Measurements from ENCODE around the gene C1orf167. TPM values are rescaled to one million over a fixed set of nuclear protein-coding genes. Genes with fewer than 3 reads are reported as not detected.

Gene C1orf167
- total RNA-seq, 1 experiment from 2014 or later: not detected

DNA sequence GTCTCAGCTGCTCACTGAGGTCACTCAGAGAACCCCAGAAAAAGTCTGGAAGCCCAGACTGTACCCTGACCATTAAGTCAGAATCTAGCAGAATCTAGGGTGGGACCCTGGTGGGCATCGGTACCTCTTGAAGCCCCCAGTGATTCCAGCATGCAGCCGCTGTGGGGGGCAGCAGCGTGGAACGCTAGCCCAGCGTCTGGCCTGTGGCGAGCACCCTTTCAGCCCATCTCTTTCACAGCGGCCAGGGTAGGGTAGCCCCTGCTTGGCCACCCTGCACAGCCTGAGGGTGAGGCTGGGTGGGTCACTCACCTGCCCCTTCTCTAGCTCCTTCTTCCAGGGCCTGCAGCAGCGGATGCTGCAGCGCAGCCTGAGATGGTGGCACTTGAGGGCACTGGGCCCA lies 16.3 kb downstream of the C1orf167 start:
- TF ChIP-seq, protein P1, sequence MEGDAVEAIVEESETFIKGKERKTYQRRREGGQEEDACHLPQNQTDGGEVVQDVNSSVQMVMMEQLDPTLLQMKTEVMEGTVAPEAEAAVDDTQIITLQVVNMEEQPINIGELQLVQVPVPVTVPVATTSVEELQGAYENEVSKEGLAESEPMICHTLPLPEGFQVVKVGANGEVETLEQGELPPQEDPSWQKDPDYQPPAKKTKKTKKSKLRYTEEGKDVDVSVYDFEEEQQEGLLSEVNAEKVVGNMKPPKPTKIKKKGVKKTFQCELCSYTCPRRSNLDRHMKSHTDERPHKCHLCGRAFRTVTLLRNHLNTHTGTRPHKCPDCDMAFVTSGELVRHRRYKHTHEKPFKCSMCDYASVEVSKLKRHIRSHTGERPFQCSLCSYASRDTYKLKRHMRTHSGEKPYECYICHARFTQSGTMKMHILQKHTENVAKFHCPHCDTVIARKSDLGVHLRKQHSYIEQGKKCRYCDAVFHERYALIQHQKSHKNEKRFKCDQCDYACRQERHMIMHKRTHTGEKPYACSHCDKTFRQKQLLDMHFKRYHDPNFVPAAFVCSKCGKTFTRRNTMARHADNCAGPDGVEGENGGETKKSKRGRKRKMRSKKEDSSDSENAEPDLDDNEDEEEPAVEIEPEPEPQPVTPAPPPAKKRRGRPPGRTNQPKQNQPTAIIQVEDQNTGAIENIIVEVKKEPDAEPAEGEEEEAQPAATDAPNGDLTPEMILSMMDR (IDR thresholded peaks at IDR 0.05; ENCODE audit: unreplicated experiment): no peak
- H3K36me3 Mint-ChIP-seq (ENCODE audit: insufficient read depth, unreplicated experiment): no peaks in the 10 kb centered on the region
- H3K4me1 Mint-ChIP-seq (ENCODE audit: insufficient read depth, unreplicated experiment): no peaks in the 10 kb centered on the region
- no peak overlapping the region for H3K27ac Mint-ChIP-seq (ENCODE audit: low read depth, unreplicated experiment)
- intact Hi-C loops (cut with micrococcal nuclease): no loop called here
- BruUV-seq (replicated peaks): no TSS peak
- H3K27me3 Mint-ChIP-seq (ENCODE audit: insufficient read depth, unreplicated experiment): no peaks in the 10 kb centered on the region
- POLR2A ChIA-PET: no interaction called here
- H3K4me3 Mint-ChIP-seq (ENCODE audit: unreplicated experiment): no peak overlapping the region
- no peak for DNase-seq (ENCODE audit: unreplicated experiment)
- H3K9me3 Mint-ChIP-seq (ENCODE audit: unreplicated experiment): no peaks in the 10 kb centered on the region
- CTCF ChIA-PET: interaction anchor here (0.6 kb wide), 1 partner anchor 14 kb away, joined by 4 read pairs; no protein-coding TSS in a partner anchor

DNA sequence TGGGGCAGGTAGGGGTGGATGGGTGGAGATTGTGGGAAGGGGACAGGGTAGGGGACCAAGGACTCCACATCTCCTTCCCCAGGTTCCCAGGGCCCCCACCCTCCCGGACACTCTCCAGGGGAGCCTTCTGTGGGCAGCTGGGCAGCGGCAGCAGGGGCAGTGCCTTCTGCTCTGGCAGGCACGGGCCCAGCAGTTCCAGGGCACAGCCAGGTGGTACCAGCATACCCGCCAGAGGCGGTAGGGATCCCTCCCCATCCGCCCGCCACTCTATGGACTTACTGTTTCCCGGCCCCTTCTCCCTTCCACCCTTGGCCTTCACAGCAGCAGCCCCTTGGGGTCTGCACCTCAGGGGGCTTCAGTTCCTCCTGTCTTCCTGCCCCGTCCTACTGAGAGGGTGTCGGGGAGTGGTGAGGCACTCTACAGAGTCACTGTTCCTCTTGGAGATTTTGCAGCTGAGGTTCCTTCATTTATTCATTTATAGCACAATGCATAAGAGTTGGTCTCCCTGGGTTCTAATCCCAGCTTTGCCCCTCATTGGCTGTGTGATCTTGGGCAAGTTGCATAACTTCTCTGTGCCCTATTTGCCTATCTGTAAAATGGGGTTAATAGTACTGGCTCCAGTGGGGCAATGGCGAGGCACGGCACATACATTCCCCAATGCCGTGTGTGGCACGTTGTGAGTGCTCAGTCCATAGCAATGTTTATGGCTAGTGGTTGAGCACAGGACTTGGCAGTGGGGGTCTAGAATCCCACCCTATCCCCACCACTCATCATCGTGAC lies 17.0 kb downstream of the C1orf167 start:
- Mint-ChIP-seq H3K36me3 (ENCODE audit: insufficient read depth, unreplicated experiment) (no peaks in the 10 kb centered on the region), H3K9me3 (ENCODE audit: unreplicated experiment) (no peaks in the 10 kb centered on the region), H3K27ac (ENCODE audit: low read depth, unreplicated experiment) (no peak overlapping the region), H3K27me3 (ENCODE audit: insufficient read depth, unreplicated experiment) (no peaks in the 10 kb centered on the region), H3K4me3 (ENCODE audit: unreplicated experiment) (no peak overlapping the region), H3K4me1 (ENCODE audit: insufficient read depth, unreplicated experiment) (no peaks in the 10 kb centered on the region)
- ChIA-PET CTCF (interaction anchor here (1.0 kb wide), 1 partner anchor 537 kb away, joined by 3 read pairs; no protein-coding TSS in a partner anchor), POLR2A (no interaction called here)
- no peak for DNase-seq (ENCODE audit: unreplicated experiment)
- TF ChIP-seq, protein P1 (IDR thresholded peaks at IDR 0.05; ENCODE audit: unreplicated experiment): no peak
- no TSS peak for BruUV-seq (replicated peaks)
- intact Hi-C loops (cut with micrococcal nuclease): no loop called here

DNA sequence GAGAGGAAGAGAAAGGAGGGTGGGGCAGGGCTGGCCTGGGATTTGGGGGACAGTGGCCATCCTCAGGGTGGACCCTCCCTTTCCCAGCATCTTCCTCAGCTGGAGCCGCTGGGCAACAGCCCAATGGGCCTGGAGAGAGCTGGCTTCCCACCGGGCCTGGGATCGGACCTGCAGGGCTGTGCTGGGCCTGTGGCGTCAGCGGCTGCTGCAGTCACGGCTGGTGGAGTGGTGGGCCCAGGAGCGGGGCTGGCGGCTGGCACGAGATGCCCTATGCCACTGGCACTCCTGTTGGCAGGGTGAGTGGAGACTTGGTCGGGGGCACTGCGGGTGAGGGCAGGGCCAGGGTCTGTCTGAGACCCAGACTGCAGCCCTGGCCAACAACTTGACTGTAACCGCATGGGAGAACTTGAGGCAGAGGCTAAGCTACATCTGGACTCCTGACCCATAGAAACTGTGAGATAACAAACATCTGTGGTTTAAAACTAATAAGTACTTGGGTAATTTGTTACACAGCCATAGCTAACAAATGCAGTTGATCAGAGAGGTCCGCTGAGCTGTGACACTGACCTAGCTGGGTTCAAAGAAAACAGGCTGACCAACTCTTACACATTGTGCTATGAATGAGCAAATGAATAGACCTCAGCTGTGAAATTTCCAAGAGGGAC lies 17.9 kb downstream of the C1orf167 start:
- H3K27me3 Mint-ChIP-seq (ENCODE audit: insufficient read depth, unreplicated experiment): no peaks in the 10 kb centered on the region
- intact Hi-C loops (cut with micrococcal nuclease): no loop called here
- H3K27ac Mint-ChIP-seq (ENCODE audit: low read depth, unreplicated experiment): no peak overlapping the region
- H3K4me3 Mint-ChIP-seq (ENCODE audit: unreplicated experiment): no peak overlapping the region
- ChIA-PET POLR2A (no interaction called here), CTCF (interaction anchor here (1.0 kb wide), 1 partner anchor 538 kb away, joined by 3 read pairs; no protein-coding TSS in a partner anchor)
- no peaks in the 10 kb centered on the region for H3K9me3 Mint-ChIP-seq (ENCODE audit: unreplicated experiment)
- no peak for DNase-seq (ENCODE audit: unreplicated experiment)
- H3K36me3 Mint-ChIP-seq (ENCODE audit: insufficient read depth, unreplicated experiment): no peaks in the 10 kb centered on the region
- TF ChIP-seq, protein P1 (IDR thresholded peaks at IDR 0.05; ENCODE audit: unreplicated experiment): no peak
- no peaks in the 10 kb centered on the region for H3K4me1 Mint-ChIP-seq (ENCODE audit: insufficient read depth, unreplicated experiment)
- no TSS peak for BruUV-seq (replicated peaks)

DNA sequence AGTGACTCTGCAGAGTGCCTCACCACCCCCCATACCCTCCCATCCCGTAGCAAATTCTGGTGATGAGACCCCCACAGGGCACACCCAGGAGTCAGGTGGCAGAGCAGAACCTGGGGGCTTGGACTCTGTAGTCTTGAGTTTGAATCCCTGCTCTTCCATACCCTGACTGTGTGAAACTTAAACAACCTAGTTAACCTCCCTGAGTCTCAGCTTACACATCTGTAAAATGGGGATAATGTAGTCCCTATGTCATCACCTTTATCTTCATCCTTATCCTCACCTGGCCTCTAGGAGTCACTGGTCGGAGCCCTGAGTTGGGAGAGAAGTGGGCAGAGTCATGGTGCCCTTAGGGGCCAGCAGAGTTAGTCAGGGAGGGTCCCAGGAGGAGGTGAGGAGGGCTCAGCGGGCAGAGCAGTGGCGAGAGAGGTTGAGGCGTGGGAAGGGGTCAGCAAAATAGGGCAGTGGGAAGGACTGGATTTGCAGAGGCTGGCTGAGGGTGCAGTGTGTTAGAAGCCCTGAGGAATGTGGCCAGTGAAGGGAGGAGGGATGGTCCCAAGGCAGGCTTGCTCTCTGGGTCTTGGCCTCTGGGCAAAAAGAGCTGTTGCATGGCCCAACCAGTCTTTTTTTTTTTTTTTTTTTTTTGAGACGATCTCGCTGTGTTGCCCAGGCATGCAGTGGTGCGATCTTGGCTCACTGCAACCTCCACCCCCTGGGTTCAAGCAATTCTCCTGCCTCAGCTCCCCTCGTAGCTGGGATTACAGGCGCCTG lies 18.6 kb downstream of the C1orf167 start:
- peak overlapping the region; percentile 4 for H3K27ac Mint-ChIP-seq (ENCODE audit: low read depth, unreplicated experiment)
- no peak for DNase-seq (ENCODE audit: unreplicated experiment)
- H3K9me3 Mint-ChIP-seq (ENCODE audit: unreplicated experiment): no peaks in the 10 kb centered on the region
- intact Hi-C loops (cut with micrococcal nuclease): no loop called here
- H3K27me3 Mint-ChIP-seq (ENCODE audit: insufficient read depth, unreplicated experiment): no peaks in the 10 kb centered on the region
- no peaks in the 10 kb centered on the region for H3K36me3 Mint-ChIP-seq (ENCODE audit: insufficient read depth, unreplicated experiment)
- BruUV-seq (replicated peaks): no TSS peak
- POLR2A ChIA-PET: interaction anchor here (1.2 kb wide), 1 partner anchor 10 kb away, joined by 3 read pairs; no protein-coding TSS in a partner anchor
- CTCF ChIA-PET: interaction anchor here (1.0 kb wide), 1 partner anchor 539 kb away, joined by 3 read pairs; no protein-coding TSS in a partner anchor
- no peaks in the 10 kb centered on the region for H3K4me1 Mint-ChIP-seq (ENCODE audit: insufficient read depth, unreplicated experiment)
- no peak overlapping the region for H3K4me3 Mint-ChIP-seq (ENCODE audit: unreplicated experiment)
- TF ChIP-seq, protein P1 (IDR thresholded peaks at IDR 0.05; ENCODE audit: unreplicated experiment): no peak

Measured in MCF 10A (cell line).